HEK293 (cell line): ENCODE measurements around the gene BTG2.
A peak's percentile ranks its signal among the peaks of the same experiment; 100 is the strongest.

Source experiments
- EGR2 ChIP-seq: fragments of 450-650 bp; formaldehyde crosslinking; IDR thresholded peaks from 2 replicates; pipeline ENCODE4 v1.5.1; 2016; ENCODE audit warnings: low read depth, missing biosample characterization, missing genetic modification characterization
- HOXD13 ChIP-seq: sonication (generic); formaldehyde crosslinking; IDR thresholded peaks from 2 replicates; pipeline ENCODE4 v1.8.0; 2022; ENCODE audit warnings: missing genetic modification reagents, borderline replicate concordance
- IKZF3 ChIP-seq: fragments of 450-650 bp; IDR thresholded peaks from 2 replicates; pipeline ENCODE4 v1.5.0; 2018; ENCODE audit warnings: missing biosample characterization, mild to moderate bottlenecking, missing genetic modification characterization, moderate library complexity
- SCRT1 ChIP-seq: fragments of 450-650 bp; formaldehyde crosslinking; IDR thresholded peaks from 2 replicates; pipeline ENCODE4 v1.5.1; 2016; ENCODE audit warnings: missing biosample characterization, missing genetic modification characterization, borderline replicate concordance
- SCRT2 ChIP-seq: fragments of 450-650 bp; formaldehyde crosslinking; IDR thresholded peaks from 2 replicates; pipeline ENCODE4 v1.5.1; 2016; ENCODE audit warnings: missing biosample characterization, missing genetic modification characterization
- SP2 ChIP-seq: fragments of 450-650 bp; formaldehyde crosslinking; IDR thresholded peaks from 2 replicates; pipeline ENCODE4 v1.5.1; 2016; ENCODE audit warnings: missing biosample characterization, missing genetic modification characterization
- ZBTB20 ChIP-seq: fragments of 450-650 bp; formaldehyde crosslinking; IDR thresholded peaks from 2 replicates; pipeline ENCODE4 v1.5.1; 2016; ENCODE audit warnings: missing biosample characterization, missing genetic modification characterization
- ZBTB48 ChIP-seq: fragments of 450-650 bp; formaldehyde crosslinking; IDR thresholded peaks from 2 replicates; pipeline ENCODE4 v1.5.1; 2016; ENCODE audit warnings: missing biosample characterization, missing genetic modification characterization
- ZBTB7A ChIP-seq: fragments of 450-650 bp; formaldehyde crosslinking; IDR thresholded peaks from 2 replicates; pipeline ENCODE4 v1.5.1; 2016; ENCODE audit warnings: low read depth, missing biosample characterization, missing genetic modification characterization
- ZFHX2 ChIP-seq: fragments of 450-650 bp; formaldehyde crosslinking; conservative IDR thresholded peaks from 2 replicates; pipeline ENCODE4 v1.5.1; 2016; ENCODE audit warnings: missing biosample characterization, missing genetic modification characterization
- ZFP37 ChIP-seq: fragments of 450-650 bp; formaldehyde crosslinking; IDR thresholded peaks from 2 replicates; pipeline ENCODE4 v1.5.1; 2016; ENCODE audit warnings: missing biosample characterization, missing genetic modification characterization
- ZNF169 ChIP-seq: fragments of 450-650 bp; formaldehyde crosslinking; IDR thresholded peaks from 2 replicates; pipeline ENCODE4 v1.5.1; 2016; ENCODE audit warnings: missing biosample characterization, missing genetic modification characterization
- ZNF175 ChIP-seq: fragments of 450-650 bp; formaldehyde crosslinking; IDR thresholded peaks from 2 replicates; pipeline ENCODE4 v1.5.1; 2016; ENCODE audit warnings: missing biosample characterization, missing genetic modification characterization
- ZNF19 ChIP-seq: fragments of 450-650 bp; formaldehyde crosslinking; IDR thresholded peaks from 2 replicates; pipeline ENCODE4; 2016; ENCODE audit warnings: missing biosample characterization, missing genetic modification characterization, low read depth
- ZNF202 ChIP-seq: fragments of 450-650 bp; formaldehyde crosslinking; IDR thresholded peaks from 2 replicates; pipeline ENCODE4 v1.5.1; 2016; ENCODE audit warnings: missing biosample characterization, missing genetic modification characterization, borderline replicate concordance
- ZNF214 ChIP-seq: fragments of 450-650 bp; formaldehyde crosslinking; IDR thresholded peaks from 2 replicates; pipeline ENCODE4 v1.5.1; 2017; ENCODE audit warnings: missing biosample characterization, mild to moderate bottlenecking, missing genetic modification characterization, borderline replicate concordance
- ZNF302 ChIP-seq: fragments of 450-650 bp; formaldehyde crosslinking; IDR thresholded peaks from 2 replicates; pipeline ENCODE4 v1.5.1; 2016; ENCODE audit warnings: missing biosample characterization, missing genetic modification characterization, low read depth
- ZNF311 ChIP-seq: fragments of 450-650 bp; formaldehyde crosslinking; IDR thresholded peaks from 2 replicates; pipeline ENCODE4 v1.5.1; 2017; ENCODE audit warnings: missing biosample characterization, missing genetic modification characterization, borderline replicate concordance
- ZNF37A ChIP-seq: fragments of 450-650 bp; IDR thresholded peaks from 2 replicates; pipeline ENCODE4 v1.5.1; 2018; ENCODE audit warnings: missing biosample characterization, missing genetic modification characterization
- ZNF426 ChIP-seq: fragments of 450-650 bp; formaldehyde crosslinking; IDR thresholded peaks from 2 replicates; pipeline ENCODE4 v1.5.1; 2017; ENCODE audit warnings: missing biosample characterization, missing genetic modification characterization, mild to moderate bottlenecking, inconsistent platforms, moderate library complexity
- ZNF610 ChIP-seq: fragments of 450-650 bp; formaldehyde crosslinking; IDR thresholded peaks from 2 replicates; pipeline ENCODE4 v1.5.1; 2016; ENCODE audit warnings: missing biosample characterization, missing genetic modification characterization, borderline replicate concordance
- ZNF621 ChIP-seq: fragments of 450-650 bp; formaldehyde crosslinking; IDR thresholded peaks from 2 replicates; pipeline ENCODE4 v1.5.1; 2017; ENCODE audit warnings: missing biosample characterization, missing genetic modification characterization
- ZNF624 ChIP-seq: fragments of 450-650 bp; formaldehyde crosslinking; IDR thresholded peaks from 2 replicates; pipeline ENCODE4 v1.5.1; 2017; ENCODE audit warnings: missing biosample characterization, missing genetic modification characterization
- ZNF707 ChIP-seq: fragments of 450-650 bp; formaldehyde crosslinking; IDR thresholded peaks from 2 replicates; pipeline ENCODE4 v1.5.1; 2016; ENCODE audit warnings: missing biosample characterization, missing genetic modification characterization
- ZNF791 ChIP-seq: fragments of 450-650 bp; formaldehyde crosslinking; IDR thresholded peaks from 2 replicates; pipeline ENCODE4 v1.5.1; 2016; ENCODE audit warnings: missing biosample characterization, missing genetic modification characterization
- ZSCAN30 ChIP-seq: fragments of 450-650 bp; IDR thresholded peaks from 2 replicates; pipeline ENCODE4 v1.5.1; 2018; ENCODE audit warnings: missing biosample characterization, mild to moderate bottlenecking, missing genetic modification characterization, moderate library complexity
- TF ChIP-seq, protein P1 (sequence below): fragments of 450-650 bp; formaldehyde crosslinking; IDR thresholded peaks from 2 replicates; pipeline ENCODE4 v1.5.1; 2017; ENCODE audit warnings: missing biosample characterization, missing genetic modification characterization
- TF ChIP-seq, protein P2 (sequence below): fragments of 450-650 bp; formaldehyde crosslinking; IDR thresholded peaks from 2 replicates; pipeline ENCODE4 v1.5.1; 2016; ENCODE audit warnings: missing biosample characterization, missing genetic modification characterization
- TF ChIP-seq, protein P3 (sequence below): fragments of 450-650 bp; formaldehyde crosslinking; IDR thresholded peaks from 2 replicates; pipeline ENCODE4 v1.5.1; 2016; ENCODE audit warnings: missing biosample characterization, missing genetic modification characterization
- TF ChIP-seq, protein P4 (sequence below): fragments of 450-650 bp; formaldehyde crosslinking; IDR thresholded peaks from 2 replicates; pipeline ENCODE4 v1.5.1; 2016; ENCODE audit warnings: missing biosample characterization, missing genetic modification characterization, low read depth
- TF ChIP-seq, protein P5 (sequence below): fragments of 450-650 bp; formaldehyde crosslinking; IDR thresholded peaks from 2 replicates; pipeline ENCODE4 v1.5.1; 2017; ENCODE audit warnings: missing biosample characterization, missing genetic modification characterization
- TF ChIP-seq, protein P6 (sequence below): fragments of 450-650 bp; formaldehyde crosslinking; IDR thresholded peaks from 2 replicates; pipeline ENCODE4 v1.5.0; 2017; ENCODE audit warnings: missing biosample characterization, missing genetic modification characterization, borderline replicate concordance

BTG2 gene

DNA sequence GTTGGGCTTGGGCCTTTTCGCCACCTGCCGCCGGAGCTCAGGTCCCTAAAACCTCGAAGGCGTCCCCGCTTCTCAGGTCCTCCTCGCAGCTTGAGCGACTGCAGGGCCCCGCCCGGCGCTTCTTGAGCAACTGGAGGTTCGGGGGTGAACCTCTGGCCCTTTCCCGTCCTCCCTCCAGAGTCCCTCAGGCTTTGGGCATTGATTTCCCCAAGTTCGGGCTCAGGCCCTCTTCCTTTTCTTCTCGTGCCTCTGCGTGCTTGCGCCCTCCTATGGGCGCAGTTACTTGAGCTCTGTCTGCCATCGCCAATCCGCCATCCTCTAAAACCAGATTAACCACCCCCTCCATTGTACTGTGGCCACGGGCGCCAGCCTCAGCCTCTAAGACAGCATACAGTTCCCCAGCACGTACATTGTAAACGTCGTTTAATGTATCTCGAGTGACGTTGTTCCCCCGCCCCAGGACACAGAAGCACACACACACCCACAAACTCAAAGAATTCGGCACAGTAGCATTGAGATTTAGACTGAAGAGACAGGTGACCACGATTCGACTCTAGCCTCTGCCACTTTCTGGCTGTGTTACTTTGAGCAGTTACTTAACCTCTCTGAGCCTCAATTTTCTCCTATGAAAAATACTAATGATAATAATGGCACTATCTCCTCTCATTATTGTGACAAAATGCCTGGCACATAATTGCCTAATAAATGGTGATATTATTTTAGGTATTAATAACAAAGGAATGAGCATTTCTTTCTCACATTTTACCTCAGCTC is 22.6 kb downstream of the BTG2 start (continued):
- TF ChIP-seq ZNF621 (tag by site-specific recombination) (no peak), ZNF426 (tag by site-specific recombination) (no peak), ZNF302 (no peak), ZNF214 (tag by site-specific recombination) (no peak), ZNF37A (tag by site-specific recombination) (no peak), ZNF791 (tag by site-specific recombination) (no peak), ZSCAN30 (tag by site-specific recombination) (peak; percentile 78), ZNF169 (tag by site-specific recombination) (no peak), IKZF3 (tag by site-specific recombination) (peak; percentile 73), SP2 (no peak), ZNF175 (tag by site-specific recombination) (no peak), ZNF624 (no peak; the same call in 1 of the 2 replicates), ZNF707 (tag by site-specific recombination) (no peak), ZNF610 (peak; percentile 44; the same call in 1 of the 2 replicates), ZNF311 (tag by site-specific recombination) (no peak), ZBTB7A (tag by site-specific recombination) (no peak), ZBTB48 (tag by site-specific recombination) (peak; percentile 92; the same call in 1 of the 2 replicates), ZNF19 (tag by site-specific recombination) (no peak), HOXD13 (CRISPR knock-in tag) (no peak), ZBTB20 (peak; percentile 74), SCRT1 (no peak), ZFHX2 (tag by site-specific recombination) (peak; percentile 63), ZNF202 (tag by site-specific recombination) (no peak), ZFP37 (tag by site-specific recombination) (peak; percentile 77; the same call in 1 of the 2 replicates), SCRT2 (no peak), EGR2 (tag by site-specific recombination) (peak; percentile 45; the same call in 1 of the 2 replicates)
- TF ChIP-seq, protein P1, sequence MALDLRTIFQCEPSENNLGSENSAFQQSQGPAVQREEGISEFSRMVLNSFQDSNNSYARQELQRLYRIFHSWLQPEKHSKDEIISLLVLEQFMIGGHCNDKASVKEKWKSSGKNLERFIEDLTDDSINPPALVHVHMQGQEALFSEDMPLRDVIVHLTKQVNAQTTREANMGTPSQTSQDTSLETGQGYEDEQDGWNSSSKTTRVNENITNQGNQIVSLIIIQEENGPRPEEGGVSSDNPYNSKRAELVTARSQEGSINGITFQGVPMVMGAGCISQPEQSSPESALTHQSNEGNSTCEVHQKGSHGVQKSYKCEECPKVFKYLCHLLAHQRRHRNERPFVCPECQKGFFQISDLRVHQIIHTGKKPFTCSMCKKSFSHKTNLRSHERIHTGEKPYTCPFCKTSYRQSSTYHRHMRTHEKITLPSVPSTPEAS = peak; percentile 51; the same call in 1 of the 2 replicates
- TF ChIP-seq, protein P2, sequence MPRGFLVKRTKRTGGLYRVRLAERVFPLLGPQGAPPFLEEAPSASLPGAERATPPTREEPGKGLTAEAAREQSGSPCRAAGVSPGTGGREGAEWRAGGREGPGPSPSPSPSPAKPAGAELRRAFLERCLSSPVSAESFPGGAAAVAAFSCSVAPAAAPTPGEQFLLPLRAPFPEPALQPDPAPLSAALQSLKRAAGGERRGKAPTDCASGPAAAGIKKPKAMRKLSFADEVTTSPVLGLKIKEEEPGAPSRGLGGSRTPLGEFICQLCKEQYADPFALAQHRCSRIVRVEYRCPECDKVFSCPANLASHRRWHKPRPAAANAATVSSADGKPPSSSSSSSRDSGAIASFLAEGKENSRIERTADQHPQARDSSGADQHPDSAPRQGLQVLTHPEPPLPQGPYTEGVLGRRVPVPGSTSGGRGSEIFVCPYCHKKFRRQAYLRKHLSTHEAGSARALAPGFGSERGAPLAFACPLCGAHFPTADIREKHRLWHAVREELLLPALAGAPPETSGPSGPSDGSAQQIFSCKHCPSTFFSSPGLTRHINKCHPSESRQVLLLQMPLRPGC (tag by site-specific recombination) = no peak
- TF ChIP-seq, protein P3, sequence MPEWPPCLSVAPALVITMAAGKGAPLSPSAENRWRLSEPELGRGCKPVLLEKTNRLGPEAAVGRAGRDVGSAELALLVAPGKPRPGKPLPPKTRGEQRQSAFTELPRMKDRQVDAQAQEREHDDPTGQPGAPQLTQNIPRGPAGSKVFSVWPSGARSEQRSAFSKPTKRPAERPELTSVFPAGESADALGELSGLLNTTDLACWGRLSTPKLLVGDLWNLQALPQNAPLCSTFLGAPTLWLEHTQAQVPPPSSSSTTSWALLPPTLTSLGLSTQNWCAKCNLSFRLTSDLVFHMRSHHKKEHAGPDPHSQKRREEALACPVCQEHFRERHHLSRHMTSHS = no peak
- TF ChIP-seq, protein P4, sequence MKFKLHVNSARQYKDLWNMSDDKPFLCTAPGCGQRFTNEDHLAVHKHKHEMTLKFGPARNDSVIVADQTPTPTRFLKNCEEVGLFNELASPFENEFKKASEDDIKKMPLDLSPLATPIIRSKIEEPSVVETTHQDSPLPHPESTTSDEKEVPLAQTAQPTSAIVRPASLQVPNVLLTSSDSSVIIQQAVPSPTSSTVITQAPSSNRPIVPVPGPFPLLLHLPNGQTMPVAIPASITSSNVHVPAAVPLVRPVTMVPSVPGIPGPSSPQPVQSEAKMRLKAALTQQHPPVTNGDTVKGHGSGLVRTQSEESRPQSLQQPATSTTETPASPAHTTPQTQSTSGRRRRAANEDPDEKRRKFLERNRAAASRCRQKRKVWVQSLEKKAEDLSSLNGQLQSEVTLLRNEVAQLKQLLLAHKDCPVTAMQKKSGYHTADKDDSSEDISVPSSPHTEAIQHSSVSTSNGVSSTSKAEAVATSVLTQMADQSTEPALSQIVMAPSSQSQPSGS = 0 out of 2 replicates have a peak, but pooled peaks have one; percentile 3
- TF ChIP-seq, protein P5, sequence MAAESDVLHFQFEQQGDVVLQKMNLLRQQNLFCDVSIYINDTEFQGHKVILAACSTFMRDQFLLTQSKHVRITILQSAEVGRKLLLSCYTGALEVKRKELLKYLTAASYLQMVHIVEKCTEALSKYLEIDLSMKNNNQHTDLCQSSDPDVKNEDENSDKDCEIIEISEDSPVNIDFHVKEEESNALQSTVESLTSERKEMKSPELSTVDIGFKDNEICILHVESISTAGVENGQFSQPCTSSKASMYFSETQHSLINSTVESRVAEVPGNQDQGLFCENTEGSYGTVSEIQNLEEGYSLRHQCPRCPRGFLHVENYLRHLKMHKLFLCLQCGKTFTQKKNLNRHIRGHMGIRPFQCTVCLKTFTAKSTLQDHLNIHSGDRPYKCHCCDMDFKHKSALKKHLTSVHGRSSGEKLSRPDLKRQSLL = no peak
- TF ChIP-seq, protein P6, sequence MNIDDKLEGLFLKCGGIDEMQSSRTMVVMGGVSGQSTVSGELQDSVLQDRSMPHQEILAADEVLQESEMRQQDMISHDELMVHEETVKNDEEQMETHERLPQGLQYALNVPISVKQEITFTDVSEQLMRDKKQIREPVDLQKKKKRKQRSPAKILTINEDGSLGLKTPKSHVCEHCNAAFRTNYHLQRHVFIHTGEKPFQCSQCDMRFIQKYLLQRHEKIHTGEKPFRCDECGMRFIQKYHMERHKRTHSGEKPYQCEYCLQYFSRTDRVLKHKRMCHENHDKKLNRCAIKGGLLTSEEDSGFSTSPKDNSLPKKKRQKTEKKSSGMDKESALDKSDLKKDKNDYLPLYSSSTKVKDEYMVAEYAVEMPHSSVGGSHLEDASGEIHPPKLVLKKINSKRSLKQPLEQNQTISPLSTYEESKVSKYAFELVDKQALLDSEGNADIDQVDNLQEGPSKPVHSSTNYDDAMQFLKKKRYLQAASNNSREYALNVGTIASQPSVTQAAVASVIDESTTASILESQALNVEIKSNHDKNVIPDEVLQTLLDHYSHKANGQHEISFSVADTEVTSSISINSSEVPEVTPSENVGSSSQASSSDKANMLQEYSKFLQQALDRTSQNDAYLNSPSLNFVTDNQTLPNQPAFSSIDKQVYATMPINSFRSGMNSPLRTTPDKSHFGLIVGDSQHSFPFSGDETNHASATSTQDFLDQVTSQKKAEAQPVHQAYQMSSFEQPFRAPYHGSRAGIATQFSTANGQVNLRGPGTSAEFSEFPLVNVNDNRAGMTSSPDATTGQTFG (tag by site-specific recombination) = no peak
